Measurements from ENCODE around the gene DOK4. TPM values are rescaled to one million over a fixed set of nuclear protein-coding genes. Genes with fewer than 3 reads are reported as not detected.
"Not testable (repeated sequence)": the region's sequence is repeated elsewhere in the genome, so short reads cannot be mapped to it uniquely, and the experiment has no call there.

The DOK4 gene
- total RNA-seq, 1 donor from 2014 or later = 72.3 TPM

DNA sequence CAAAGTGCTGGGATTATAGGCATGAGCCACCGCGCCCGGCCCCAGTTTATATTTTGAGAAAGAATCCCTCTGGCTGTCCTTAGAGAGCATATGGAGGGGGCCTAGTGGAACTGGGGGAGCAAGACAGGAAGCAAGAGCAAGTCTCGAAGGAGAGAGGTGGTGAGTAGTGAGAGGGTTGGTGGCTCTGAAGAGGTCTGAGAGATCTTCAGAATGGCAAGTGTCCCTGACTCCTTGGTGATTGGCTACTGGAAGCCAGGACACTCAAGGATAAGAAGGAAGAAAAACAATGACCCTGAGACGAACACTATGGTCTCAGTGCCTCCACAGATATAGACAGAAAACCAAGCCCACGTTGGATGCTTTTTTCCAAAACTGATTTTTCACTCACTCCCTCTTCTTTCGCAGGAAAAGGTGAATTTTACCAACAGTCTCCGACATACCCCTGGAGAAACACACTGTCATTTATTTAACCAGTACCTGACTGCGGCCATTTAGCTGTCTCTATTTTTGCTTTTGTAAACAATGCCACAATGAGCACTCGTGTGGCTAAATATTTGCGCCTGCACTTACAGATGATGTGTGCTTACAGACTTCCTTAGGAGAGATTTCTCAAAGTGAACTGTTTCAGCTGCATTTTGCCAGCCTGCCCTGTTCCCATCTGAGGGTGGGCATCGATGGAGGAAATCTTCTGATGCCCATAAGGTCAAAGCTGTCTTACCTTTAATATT lies 15.9 kb upstream of the DOK4 start:
- DNase-seq (ENCODE audit: low read depth) = no peak

DNA sequence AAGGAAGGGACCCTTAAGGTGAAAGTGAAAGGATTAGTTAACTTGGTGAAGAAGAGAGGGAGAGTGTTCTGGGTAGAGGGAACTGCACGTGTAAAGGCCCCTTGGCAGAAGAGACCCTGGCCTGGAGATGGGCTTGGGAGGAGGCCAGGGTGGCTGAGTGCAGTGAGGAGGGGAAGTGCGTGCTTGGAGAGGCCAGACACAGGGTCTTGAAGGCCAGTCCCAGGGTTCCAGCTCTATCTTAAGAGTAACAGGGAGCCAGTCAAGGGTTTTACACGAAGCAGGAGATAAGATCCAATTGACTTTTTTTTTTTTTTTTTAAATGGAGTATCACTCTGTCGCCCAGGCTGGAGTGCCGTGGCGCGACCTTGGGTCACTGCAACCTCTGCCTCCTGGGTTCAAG lies 15.2 kb upstream of the DOK4 start:
- DNase-seq (ENCODE audit: low read depth) = no peak

DNA sequence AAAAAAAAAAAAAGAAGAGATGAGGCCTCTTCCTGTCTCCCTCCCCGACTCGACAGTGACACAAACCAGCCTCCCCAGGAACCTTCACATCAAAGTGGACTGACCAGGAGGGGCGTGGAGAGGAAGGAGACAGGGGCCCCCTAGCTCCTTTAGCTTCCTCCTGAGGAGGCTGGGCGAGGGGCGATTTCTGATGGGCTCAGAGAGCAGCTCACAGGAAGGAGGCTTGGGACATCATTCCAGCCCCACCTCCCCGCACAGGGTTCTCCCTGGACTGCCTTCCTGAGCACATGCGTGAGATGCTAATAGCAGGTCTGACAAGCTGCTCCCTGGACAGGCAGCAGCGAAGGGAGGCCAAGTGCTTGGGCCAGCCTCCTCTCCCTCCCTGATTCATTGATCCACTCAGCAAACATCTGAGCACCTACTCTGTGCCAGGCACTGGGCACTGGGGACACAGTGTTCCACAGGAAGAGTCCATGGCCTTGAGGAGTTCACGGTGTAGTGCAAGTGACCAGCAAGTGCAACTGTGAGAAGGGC lies 14.4 kb upstream of the DOK4 start:
- DNase-seq (ENCODE audit: low read depth) = no peak

DNA sequence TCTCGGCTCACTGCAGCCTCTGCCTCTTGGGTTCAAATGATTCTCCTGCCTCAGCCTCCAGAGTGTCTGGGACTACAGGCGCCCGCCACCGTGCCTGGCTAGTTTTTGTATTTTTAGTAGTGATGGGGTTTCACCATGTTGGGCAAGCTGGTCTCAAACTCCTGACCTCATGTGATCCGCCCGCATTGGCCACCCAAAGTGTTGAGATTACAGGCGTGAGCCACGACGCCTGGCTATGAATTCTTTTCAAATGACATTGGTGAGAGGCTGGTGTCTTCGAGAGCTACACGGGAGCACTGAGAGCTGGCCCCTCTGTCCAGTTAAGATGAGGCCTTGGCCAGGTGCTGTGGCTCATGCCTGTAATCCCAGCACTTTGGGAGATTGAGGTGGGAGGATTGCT lies 13.6 kb upstream of the DOK4 start:
- DNase-seq (ENCODE audit: low read depth) = not testable (repeated sequence)

DNA sequence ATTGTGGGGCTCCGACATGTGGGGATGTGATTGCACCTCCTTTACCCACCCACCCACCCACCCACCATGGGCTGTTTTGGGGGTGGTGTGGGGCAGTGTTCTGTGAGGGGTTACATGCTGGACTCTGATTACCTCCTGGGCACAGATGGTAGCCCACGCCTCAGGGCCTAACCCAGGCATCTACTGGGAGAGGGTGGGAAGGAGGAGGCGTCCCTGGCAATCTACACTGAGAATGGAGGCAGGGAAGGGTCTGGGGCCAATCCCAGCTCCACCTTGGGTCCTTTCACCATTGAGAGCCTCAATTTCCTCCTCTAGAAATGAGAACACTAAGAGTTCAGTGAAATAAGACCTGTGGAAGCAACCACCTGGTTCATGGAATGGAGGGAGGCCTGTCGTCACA lies 11.7 kb upstream of the DOK4 start:
- no peak for DNase-seq (ENCODE audit: low read depth)

DNA sequence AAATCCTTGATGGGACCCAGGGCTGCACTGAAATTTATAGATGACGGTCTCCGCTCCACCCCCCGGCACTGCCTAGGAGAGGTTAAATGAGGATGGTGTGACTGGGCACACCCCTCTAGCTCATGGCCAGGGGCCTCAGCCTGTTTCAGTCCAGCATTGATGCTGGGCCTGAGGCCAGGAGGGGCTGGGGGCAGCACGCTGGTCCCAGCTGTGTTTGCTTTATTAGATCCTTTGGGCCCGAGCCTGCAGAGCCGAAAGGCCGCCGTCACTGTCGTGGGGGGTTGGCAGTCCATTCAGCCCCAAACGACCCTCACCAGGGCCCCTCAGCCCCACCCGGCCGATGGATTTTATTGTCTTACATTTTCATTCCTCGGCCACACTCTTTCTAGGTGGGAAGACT lies 10.8 kb upstream of the DOK4 start:
- DNase-seq (ENCODE audit: low read depth) = no peak

DNA sequence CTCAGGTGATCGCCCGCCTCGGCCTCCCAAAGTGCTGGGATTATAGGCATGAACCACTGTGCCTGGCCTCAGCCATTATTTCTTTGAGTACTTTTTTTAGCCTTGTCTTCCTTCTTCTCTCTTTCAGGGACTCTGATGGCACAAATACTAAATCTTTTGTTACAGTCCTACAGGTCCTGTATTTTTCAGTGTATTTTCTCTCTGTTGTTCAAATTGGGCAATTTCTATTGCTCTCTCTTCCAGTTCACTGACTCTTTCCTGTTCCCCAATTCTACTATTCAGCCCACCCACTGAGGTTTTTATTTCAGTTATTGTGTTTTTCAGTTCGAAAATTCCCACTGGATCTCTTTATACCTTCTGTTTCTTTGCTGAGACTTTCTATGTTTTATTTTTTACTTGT lies 7.5 kb upstream of the DOK4 start:
- no peak for DNase-seq (ENCODE audit: low read depth)

DNA sequence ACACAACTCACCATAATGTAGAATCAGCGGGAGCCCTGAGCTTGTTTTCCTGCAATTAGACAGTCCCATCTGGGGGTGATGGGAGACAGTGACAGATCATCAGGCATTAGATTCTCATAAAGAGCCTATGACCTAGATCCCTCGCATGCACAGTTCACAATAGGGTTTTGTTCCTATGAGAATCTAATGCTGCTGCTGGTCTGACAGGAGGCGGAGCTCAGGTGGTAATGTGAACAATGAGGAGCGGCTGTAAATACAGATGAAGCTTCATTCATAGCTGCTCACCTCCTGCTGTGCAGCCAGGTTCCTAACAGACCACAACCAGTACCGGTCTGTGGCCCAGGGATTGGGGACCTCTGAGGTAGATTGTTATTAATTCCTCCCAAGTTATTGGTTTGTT lies 2.9 kb upstream of the DOK4 start:
- no peak for DNase-seq (ENCODE audit: low read depth)

DNA sequence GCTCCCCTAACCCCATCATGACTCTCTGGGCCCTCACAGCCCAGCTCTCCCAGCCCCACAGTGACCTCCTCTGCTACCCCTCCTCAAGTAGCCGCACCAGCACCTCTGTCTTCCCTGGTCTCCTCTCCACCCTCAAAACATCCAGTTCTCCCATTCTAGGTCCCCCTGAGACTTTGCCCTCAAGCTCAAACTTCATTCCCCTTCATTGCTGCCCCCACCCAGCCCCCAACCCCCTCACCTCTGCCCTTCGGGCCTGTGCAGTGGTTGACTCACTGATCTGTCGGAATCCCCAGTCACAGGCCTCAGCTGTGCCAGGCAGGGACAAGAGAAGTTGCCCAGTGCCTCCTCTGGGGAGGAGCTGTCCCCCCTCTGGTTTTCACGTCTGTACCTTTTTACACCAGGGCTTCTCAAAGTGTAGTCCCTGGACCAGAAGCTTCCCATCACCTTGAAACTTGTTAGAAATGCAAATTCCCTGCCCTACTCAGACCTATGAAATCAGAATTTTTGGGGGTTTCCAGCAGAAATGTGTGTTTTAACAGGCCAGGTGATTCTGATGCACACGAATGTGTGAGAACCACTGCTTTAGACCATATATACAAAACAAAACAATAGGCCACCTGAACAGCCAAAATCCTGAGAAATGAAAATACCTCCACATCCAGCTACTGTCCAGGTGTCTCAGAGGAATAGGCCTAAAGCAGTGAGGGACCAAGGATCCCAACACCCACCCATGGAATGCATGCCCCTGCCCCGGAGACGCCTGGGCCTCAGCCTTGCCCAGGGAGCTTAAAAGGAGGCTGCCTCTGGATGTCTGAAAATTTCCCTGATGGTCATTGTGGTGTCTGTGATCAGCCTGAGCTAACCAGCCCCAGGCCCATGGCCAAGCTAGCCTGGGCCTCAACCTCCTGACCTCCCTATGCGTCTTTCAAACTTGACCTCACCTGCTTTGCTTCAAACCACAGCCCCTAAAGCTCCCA lies 853 bp upstream of the DOK4 start:
- DNase-seq (ENCODE audit: low read depth) = no peak

DNA sequence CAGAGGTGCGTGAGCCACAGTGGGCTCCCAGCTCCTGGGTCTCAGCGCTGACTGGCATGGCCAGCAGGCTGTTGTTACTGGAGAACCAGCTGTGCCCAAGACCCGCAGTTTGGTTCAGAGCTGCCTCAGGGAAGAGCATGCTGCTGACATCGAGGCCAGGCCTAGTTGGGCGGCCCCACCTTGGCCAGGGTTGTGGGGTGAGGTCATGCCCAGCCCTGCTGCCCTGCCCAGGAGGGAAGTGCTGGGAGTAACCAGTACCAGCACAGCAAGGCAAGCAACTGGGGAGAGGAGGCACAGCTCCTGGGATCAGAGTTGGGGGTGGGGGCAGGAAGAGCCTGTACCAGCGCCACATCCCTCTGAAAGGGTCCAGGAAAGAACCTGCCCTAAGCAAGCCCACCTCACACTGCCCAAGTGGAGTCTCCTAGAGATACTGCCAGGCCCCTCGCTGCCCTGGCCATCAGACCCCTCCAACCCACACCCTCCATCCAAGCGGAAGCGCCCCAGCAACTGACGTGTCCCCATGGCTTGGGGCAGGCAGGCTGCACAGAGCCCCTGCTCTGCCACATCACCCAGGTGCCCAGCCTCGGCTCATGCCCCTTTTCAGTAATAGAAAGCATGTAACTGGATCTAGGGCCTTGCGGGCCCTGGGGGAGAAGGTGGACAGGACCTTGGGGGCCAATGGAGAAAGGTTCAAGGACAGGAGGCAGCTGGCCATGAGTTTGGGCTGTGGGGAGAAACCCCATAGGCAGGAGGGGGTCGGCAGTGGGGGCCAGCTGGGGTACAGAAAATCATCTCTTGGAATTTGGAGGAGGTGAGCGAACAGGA lies 990 bp downstream of the DOK4 start:
- DNase-seq (ENCODE audit: low read depth) = no peak

DNA sequence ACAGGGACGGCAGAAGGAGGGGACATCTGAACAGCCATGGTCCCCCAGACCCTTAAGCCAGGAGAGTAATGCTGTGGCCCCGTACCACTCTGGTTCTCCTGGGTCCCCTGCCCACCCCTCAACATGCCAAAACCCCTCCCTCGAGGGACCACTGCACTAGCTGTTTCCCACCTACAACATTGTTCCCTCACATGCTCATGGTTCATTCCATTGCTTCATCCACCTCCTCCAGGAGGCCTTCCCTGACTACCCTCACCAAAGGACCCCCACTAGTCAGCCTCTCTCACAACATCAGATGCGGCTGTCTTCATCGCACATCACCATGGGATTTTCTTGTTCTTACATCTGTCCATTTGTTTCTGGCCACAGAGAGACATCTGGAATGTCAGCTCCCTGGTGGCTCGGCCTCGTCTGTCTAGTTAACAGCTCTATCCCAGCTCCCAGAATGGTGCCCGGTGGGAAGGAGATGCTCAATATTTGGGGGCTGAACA lies 1.7 kb downstream of the DOK4 start:
- DNase-seq (ENCODE audit: low read depth) = no peak

DNA sequence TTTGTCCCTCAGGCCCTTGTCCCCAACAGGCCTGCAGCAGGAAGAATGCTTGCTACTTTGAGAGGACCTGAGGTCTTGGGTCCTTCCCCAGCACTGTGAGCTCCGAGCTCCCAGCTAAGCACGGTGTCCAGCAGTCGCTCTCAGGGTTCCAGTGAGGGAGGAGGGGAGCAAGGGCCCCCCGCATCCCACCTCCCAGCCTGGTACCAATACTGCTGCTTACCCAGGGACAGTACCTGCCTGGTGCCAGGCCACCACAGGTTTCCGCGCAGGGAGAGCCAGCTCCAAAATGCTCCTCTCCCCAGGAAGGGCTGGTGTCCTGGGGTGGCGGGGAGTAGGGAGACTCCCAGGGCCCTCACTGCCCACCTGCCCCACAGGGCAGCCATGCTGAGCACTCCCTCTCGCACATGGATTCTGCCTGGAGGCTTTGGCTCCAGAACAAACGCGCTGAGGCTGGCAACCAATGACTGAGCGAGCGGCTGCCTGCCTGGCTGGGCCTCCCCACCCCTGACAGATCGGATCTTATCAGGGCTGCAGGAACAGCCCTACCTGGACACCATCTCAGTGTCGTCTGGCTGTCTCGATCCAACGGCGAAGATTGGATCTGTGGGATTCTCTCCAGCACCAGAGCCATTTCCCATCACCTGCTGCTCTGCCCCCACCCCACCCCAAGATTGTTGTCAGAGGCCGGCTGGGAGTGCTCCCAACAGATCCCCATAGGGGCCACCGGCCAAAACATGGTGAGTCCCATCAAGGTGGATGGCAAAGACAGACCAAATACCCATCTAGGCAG lies 2.4 kb downstream of the DOK4 start:
- no peak for DNase-seq (ENCODE audit: low read depth)

DNA sequence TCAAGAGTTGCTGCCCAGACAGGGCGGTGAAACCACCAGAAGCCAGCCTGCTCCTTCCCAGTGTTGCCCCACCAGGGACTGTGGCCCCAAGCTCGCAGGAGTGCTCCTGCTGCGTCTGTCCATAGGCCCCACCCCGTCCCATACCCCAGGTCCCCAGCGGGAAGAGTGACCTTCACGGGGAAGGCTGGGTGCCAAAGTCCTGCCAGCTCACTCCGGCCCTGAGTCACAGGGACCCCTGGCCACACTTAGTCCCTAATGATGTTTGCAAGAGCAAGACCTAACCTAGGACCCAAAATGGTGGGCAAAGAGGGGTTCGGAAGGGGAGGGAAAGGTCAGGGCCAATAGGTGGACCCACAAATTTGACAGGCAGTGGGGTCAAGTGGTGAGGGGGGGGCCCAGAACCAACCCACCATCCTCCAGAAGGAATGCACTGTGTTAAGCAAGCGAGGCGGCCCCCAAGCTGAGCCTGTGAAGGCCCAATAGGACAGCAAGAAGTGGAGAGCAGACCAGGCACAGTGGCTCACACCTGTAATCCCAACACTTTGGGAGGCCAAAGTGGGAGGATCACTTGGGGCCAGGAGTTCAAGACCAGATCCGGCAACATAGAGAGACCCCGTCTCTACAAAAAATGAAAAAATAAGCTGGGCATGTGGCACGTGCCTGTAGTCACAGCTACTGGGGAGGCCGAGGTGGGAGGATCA lies 3.3 kb downstream of the DOK4 start:
- DNase-seq (ENCODE audit: low read depth) = no peak

DNA sequence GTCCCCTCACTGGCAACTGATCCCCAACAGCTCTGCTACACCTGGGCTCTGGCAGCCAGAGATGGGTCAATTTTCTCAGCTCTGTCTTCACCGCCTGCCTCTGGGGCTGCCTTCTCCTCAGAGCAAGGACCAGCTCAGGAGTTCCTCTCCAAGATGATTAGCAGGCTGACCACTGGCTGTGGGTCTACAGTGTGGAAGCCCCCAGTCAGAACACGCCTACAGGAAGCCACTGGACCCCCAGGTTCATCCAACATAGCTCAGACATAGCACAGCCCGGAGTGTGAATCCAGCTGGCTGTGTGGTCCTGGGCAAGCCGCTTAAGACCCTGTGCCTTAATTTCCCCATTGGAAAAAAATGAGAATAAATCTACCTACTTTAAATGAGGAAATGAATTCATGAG lies 4.9 kb downstream of the DOK4 start:
- DNase-seq (ENCODE audit: low read depth) = no peak

DNA sequence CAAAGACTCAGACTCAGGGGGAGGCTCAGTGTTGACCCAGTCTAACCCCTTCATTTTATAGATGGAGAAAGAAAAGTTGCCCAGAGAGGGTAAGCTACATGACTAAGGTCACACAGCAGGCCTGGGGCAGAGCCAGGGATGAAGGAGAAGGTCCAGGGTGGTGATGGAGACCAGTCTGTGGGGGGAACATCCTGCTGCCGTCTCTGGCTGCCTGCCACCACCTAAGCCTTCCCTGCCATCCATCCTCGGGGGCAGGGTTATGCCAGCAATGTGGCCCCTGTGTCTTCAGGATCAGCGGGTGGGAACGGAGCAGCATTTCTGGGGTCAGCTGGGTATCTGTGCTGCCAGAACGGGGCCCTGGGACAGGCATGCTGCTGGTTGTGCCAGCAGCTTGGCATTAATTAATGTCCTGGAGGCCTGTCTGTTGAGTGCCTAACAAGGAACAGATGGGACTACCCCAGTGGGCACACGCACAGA lies 5.5 kb downstream of the DOK4 start:
- no peak for DNase-seq (ENCODE audit: low read depth)

DNA sequence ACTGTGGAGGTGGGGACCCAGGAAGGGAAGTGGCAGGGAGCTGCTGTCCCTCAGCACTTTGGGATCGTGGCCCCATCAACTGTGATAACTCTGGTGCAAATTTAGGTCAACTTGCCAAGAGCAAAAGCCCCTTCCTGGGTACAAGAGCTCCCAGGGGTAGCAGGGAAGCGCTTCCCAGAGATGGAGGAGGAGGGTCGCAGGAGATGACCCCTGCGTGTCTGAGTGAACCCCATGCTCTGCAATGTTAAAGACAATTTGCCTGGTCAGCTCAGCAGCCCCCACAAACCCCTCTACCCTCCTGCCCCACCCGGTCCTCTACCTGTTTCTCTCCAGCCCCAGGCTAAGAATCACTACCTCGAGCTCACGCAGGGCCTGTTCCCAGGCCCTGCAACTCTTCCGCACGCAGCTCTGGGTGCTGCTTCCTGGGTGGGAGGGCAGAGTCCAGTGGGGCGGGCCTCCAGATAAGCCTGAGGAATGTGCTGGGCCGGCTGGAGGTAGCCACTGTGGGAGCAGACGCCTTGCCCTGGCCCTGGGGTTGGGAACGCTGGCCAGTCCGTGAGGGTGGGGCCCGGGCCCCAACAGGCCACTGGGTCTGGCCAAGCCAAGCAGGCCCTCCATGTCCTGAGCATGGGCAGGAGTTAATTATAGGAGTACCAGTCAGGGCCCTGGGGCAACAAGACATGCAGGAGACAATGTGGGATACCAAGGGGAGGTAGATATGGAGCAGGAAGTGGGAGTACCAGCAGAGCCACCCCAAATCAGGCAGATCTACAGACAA lies 6.1 kb downstream of the DOK4 start:
- DNase-seq (ENCODE audit: low read depth) = peak; percentile 63

DNA sequence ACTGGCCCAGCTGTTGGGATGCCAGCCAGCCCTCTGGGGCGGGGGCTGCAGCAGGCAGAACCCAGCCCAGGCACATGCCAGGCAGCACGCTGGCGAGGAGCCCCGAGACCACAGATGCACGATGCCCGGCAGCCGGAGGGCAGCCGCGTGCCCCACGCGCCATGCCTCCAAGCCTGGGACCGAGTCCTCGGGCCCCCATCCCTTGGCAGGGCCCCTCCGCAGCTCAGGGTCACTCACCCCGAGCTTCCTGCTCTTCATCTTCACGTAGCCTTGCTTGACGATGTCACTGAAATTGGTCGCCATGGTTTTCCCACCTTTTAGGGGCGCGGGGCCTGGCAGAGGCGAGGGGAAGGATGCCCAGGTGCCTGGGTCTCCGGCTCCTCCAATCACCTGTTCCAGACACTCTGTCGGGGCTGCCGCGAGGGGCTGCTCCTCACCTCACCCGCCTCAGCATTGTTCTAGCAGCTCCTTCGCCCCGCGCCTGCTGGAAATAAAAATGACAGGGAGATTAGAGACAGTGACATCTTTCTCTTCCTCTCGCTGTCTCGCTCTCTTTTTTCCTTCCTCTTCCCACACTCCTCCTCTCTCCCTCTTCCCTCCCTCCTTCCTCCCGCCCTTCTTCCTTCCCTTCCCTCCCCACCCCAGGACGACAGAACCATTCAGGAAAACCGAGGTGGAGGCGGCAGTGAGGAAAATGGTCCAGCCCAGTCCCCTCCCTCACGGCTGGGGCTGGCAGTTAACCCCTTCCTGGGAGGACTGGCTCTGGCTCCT lies 6.9 kb downstream of the DOK4 start:
- DNase-seq (ENCODE audit: low read depth) = peak; percentile 48

DNA sequence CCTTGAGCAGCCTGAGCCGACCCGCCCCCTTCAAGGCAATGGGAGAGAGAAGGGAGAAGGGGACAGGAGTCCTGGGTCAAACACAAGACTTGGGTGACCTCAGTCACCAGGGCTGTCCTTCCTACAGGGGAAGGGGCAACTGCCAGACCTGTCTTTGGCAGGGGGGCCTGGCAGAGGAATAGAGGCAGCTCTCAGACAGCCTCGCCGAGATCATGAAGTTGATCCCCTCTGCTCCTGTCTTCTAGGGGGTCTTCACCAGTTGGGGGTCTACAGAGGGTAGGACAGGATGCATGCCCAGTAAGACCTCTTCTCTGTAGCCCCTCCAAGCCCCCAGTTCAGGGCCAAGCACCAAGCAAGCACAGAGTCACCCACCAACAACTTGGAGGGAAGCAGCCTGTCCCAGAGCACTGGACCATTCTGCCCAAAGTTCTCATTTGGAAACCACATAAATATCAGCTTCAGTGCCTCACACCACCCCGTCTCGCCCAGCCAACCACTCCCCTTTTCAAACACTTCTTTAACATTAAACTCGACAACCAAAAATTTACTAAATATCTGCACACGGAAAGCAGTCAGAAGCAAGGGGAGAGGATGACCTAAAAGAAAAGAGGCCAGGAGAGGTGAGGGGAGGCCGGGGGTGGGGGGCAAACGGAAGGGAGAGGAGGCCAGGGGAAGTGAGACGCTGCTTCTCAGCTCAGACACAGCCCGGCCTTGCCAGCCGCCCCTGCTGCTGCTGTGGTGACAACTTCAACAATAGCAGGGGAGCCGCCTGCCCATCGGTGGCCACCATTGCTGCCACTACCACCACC lies 7.7 kb downstream of the DOK4 start:
- DNase-seq (ENCODE audit: low read depth) = no peak

Data from renal cortical epithelial cell (primary cell).